ENCODE data around the gene MUC6. TPM values are rescaled to one million over a fixed set of nuclear protein-coding genes. Genes with fewer than 3 reads are reported as not detected.

Gene MUC6
- total and polyA plus RNA-seq, 2 donors (not counting 3 experiments of a cell fraction or from before 2014, with no cell fraction given): not detected

GRCh38 chr11:986270-986951 lies 50.1 kb downstream of the MUC6 start:
- dilution Hi-C loops (cut with MboI; ENCODE audit: extremely low pct_ligation_motif_present, low sequenced_read_pairs): no loop called here
- no peaks in the 10 kb centered on the region for H3K9me3 ChIP-seq (replicated peaks; ENCODE audit: control insufficient read depth, insufficient read depth, low read length)
- no peak overlapping the region for H2AFZ ChIP-seq (ENCODE audit: low read depth, low read length)
- H3K4me3 ChIP-seq (replicated peaks in 1 of 3; ENCODE audit: insufficient read depth in 1 of 3, low read depth in 1 of 3, low read length in 3 of 3): no peak overlapping the region
- no peak overlapping the region for H3K9ac ChIP-seq (replicated peaks; ENCODE audit: extremely low read depth, insufficient read depth, low read length)
- H4K20me1 ChIP-seq (replicated peaks; ENCODE audit: control insufficient read depth, extremely low read depth, insufficient read depth, low read length): no peaks in the 10 kb centered on the region
- peaks cover 16 to 56% of the 10 kb centered on the region in 2 experiments for H3K36me3 ChIP-seq (ENCODE audit: control insufficient read depth in 2 of 2, extremely low read depth in 1 of 2, insufficient read depth in 2 of 2, low read length in 2 of 2)
- no peak overlapping the region for H3K4me2 ChIP-seq (ENCODE audit: insufficient read depth, low read length)
- intact Hi-C loops (cut with micrococcal nuclease): no loop called here
- ChIA-PET POLR2A (no interaction called here), CTCF (no interaction called here)
- TF ChIP-seq MAX (IDR thresholded peaks at IDR 0.05; ENCODE audit: insufficient read depth, insufficient read length) (no peak), FOS (IDR thresholded peaks at IDR 0.05; ENCODE audit: borderline replicate concordance, insufficient read depth, low read length) (no peak), JUN (IDR thresholded peaks at IDR 0.05; ENCODE audit: borderline replicate concordance, insufficient read depth, insufficient read length, low read depth) (no peak), POLR2AphosphoS5 (IDR thresholded peaks at IDR 0.05; ENCODE audit: insufficient read depth, low read depth, low read length) (no peak), EZH2 (IDR thresholded peaks at IDR 0.05; ENCODE audit: borderline replicate concordance, low read depth, low read length, severe bottlenecking) (no peak), MYC (IDR thresholded peaks at IDR 0.05; ENCODE audit: low read depth, low read length) (no peak), CTCF (IDR thresholded peaks at IDR 0.05; ENCODE audit: extremely low read depth in 1 of 2, insufficient read depth in 1 of 2, low read depth in 1 of 2, low read length in 2 of 2) (no peak), POLR2A (IDR thresholded peaks at IDR 0.05; ENCODE audit: low read depth, low read length) (no peak), GATA2 (IDR thresholded peaks at IDR 0.05; ENCODE audit: insufficient read depth, insufficient read length, low read depth, low read length) (no peak)
- H3K4me1 ChIP-seq (ENCODE audit: control insufficient read depth, extremely low read depth, insufficient read depth, low read length): no peaks in the 10 kb centered on the region
- H3K27ac ChIP-seq (ENCODE audit: insufficient read depth, low read depth, low read length): no peak overlapping the region
- no TSS peak for BruUV-seq (replicated peaks)
- DNase-seq (ENCODE audit: low read depth, low spot score) (no peak), FAIRE-seq (no peak)
- no peaks in the 10 kb centered on the region for H3K9me1 ChIP-seq (replicated peaks; ENCODE audit: control insufficient read depth, extremely low read depth, insufficient read depth, low read length)
- peaks cover 2% of the 10 kb centered on the region for H3K79me2 ChIP-seq (ENCODE audit: control insufficient read depth, insufficient read depth, low read length)
- no peaks in the 10 kb centered on the region for H3K27me3 ChIP-seq (ENCODE audit: control insufficient read depth in 2 of 2, insufficient read depth in 2 of 2, low read length in 2 of 2)
